COLO829 (cell line): ENCODE data around the gene KLC1.
"Not testable (repeated sequence)": the region's sequence is repeated elsewhere in the genome, so short reads cannot be mapped to it uniquely, and the experiment has no call there.

Experiments
- DNase-seq: peaks from one replicate; pipeline ENCODE4 v3.0.0; 2012; ENCODE audit warnings: low spot score

Gene KLC1

DNA sequence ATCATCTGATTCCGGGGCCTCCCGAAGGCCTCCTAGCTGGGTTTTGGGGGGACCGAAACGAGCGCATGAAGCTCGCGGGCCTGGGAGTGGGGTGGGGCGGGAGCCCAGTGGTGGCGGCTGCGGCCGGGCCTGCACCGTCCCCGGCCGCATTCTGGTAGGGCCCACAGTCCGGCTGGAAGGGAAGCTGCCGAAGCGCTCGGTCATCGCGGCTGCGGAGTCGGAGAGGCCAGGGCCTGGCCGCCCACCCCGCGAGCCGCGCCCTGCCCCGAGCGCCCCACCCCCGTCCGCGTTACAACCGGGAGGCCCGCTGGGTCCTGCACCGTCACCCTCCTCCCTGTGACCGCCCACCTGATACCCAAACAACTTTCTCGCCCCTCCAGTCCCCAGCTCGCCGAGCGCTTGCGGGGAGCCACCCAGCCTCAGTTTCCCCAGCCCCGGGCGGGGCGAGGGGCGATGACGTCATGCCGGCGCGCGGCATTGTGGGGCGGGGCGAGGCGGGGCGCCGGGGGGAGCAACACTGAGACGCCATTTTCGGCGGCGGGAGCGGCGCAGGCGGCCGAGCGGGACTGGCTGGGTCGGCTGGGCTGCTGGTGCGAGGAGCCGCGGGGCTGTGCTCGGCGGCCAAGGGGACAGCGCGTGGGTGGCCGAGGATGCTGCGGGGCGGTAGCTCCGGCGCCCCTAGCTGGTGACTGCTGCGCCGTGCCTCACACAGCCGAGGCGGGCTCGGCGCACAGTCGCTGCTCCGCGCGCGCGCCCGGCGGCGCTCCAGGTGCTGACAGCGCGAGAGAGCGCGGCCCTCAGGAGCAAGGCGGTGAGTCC, at the start of gene KLC1:
TSS of gene KLC1 (plus strand) at position 528 of the 819 bp plus-strand sequence. CDS start 25,354 bp downstream, outside the sequence.
- DNase-seq, result peak; percentile 64

DNA sequence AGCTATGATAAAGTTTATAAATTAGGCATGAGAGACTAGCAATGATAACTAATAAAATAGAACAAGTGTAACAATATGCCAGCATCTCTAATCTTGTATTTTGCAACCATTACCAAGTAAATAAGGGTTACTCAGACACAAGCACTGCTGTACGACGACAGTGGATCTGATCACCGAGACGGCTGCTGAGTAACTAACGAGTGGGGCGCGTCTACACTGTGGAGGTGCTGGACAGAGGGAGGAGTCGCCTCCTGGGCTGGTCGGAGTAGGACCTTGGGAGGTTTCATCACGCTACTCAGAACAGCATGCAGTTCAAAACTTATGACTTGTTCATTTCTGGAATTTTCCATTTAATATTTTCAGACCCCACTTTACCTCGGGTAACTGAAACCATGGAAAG, 47.8 kb upstream of the KLC1 start:
- no peak for DNase-seq

DNA sequence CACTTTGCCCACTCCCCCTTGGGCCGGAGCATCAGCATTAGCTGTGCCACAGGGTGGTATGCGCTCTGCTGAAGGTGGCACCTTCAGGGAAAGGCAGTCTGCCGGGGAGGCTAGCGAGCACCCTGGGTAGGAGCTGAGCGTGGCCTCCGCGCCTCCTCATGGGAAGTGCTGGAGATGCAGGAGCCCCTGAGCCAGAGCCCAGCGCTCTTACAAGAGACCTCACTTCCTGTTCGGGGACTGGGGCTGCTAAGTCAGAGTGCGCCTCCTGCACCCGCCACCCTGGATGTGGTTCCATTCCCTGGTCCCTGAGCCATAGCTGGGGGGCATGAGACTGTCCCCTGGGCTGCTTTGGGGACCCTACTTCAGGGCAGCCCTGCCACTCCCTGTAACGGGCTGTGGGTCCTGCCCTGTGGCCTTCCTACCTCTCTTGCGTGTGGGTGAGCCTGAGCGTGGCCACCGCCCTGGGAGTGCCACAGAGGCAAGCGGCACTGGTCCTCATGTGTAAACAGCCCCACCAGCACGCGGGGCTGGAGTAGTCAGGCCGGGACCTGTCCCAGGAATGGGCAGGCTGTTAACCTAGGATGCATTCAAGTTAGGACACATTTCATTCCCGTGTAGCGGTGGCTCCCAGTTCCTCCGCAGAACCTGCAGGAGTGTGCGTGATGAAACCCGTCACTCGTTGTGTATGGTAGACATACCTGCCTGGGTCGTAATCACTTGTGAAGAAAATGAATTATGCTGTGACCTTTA, 46.9 kb upstream of the KLC1 start:
- DNase-seq, result no peak

DNA sequence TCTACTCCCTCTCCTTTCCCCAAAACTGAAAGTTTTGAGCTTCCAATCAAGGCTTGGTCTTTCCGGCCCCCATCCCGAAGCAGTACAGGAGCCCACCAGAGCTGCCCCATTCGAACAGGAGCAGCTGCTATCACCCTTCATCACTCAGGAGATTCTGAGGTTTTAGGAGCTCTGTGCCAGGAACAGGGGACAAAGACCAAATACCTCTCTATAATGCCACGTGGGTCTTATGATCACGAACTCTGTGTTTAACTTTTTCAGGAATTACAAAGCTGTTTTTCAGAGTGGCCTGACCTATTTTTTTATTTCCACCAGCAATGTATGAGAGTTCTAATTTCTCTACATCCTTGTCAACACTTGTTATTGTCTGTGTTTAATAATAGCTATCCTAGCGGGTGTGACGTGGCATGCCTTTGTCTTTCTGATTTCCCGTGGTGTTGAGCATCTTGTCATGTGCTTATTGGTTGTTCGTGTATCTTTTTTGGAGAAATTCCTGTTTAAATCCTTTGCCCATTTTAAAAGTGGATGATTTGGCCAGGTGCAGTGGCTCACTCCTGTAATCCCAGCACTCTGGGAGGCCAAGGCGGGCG, 44.6 kb upstream of the KLC1 start:
- DNase-seq, result no peak

DNA sequence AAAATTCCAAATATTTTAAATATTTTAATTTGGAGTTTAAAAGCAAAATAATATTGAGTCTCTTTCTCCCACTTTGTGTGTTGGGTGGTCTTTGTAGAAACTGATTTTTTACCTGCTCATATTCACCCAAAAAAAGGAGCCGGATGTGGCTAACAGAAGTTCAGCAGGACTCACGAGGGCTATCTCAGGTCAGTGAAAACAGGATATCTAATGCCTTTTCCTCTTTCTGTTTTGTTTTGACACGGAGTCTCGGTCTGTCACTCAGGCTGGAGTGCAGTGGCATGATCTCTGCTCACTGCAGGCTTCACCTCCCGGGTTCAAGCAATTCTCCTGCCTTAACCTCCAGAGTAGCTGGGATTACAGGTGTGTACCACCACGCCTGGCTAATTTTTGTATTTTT, 35.4 kb upstream of the KLC1 start:
- DNase-seq, result no peak

DNA sequence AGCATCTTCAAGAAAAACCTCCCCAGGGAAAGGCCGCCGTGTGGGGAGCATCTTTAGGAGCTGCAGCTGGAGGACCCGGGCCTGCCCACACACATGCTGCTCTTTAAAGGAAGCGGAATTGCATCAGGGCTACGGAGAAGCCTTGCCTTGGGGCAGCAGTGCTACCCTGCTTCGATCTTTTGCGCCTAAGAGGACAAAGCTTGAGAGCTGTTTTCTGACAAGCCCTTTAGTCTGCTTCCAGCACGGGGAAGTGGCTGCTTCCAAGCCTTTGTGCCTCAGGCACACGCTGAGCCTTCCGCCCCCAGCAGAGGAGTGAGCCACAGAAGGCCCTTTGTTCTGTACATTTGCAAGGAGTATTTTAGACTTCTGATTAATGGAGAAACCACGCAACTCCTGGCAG, 34.7 kb upstream of the KLC1 start:
- peak; percentile 93 for DNase-seq

DNA sequence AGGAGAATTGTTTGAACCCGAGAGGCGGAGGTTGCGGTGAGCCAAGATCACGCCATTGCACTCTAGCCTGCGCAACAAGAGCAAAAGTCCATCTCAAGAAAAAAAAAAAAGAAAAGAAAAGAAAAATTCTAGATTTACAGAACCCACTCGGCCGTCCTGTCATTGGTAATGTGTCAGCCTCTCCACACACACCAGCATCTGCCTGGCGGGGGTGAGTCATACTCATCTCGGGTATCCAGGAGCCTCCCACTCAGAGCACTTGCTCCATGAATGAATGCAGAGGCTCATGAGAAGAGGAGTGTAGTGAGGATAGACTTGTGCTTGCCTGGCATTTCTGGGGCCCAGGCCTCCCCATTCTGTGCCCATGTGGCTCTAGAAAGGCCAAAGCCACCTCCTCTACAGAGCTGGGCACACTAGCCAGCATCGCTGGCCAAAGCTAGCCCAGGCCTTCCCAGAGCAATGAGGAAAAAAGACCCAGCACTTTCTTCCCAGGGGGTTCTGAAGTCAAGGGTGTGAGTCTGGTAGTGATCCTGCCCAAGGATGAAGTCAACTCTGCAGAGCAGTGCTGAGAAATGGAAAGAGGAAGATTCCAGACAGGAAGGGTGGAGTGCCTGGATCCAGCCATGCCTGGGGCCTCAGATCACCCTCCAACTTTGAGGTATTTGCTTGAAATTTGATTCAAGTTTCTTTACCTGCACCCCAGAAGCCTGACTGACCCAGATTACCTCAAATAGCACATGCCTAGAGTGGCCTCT, 31.2 kb upstream of the KLC1 start:
- peak; percentile 93 for DNase-seq

DNA sequence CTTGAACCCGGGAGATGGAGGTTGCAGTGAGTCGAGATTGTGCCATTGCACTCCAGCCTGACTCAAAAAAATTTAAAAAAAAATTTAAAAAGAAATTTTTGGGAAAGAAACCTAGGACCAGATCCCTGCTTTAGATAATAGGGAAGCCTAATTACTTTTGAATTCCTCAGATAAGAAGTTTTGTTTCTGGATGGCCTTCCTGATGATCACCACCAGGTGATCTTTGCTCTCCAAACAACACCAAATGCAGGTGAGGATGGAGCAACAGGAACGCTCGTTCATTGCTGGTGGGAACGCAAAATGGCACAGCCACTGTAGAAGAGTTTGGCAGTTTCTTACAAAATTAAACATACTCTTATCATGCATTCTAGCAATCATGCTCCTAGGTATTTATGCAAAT, 28.5 kb upstream of the KLC1 start:
- DNase-seq, result no peak

DNA sequence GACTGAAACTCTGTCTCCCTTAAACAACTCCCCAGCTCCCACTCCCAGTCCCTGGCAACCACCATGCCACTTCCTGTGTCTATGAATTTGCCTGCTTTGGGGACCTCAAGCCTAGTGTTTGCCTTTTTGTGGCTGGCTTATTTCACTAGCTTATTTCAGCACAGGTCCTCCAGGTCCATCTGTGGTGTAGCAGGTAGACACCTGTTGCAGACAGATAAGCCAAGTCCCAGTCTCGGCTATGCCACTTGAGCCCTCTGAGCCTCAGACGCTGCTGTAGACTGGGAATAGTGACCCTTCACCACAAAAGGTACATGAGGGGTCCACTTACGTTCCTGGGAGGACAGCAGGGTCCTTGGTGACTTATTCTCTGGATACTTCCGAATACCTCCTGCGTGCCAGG, 24.4 kb upstream of the KLC1 start:
- no peak for DNase-seq

DNA sequence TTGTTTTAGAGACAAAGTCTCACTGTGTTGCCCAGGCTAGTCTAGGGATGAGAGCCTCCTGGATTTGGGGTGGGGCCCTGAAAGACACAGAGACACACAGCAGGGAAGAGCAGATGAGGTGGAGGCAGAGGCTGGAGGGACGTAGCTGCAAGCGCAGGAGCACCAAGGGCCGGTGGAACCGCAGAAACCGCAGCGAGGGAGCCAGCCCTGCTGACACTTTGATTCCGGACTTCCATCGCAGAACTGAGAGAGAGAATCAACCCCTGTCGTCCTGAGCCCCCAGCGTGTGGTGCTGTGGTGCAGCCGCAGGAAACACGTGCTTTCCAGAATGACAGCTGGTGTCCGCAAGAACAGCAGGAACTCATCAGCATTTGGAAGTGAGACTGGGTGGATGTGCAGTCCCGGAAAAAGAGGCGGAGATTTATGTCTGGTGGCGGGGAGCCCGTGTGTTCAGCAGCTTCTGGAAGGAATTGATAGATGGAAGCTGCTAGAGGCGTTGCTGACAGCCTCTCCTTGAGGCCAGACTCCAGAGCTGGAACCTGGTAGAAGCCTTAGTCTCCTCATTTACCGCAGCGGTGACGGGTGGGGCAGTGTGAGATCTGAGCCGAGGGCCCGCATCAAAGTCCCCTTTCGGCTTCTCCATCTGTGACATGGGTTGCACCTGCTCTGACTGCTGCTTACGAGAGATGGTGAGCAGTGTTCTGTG, 21.9 kb upstream of the KLC1 start:
- DNase-seq, result peak; percentile 57

DNA sequence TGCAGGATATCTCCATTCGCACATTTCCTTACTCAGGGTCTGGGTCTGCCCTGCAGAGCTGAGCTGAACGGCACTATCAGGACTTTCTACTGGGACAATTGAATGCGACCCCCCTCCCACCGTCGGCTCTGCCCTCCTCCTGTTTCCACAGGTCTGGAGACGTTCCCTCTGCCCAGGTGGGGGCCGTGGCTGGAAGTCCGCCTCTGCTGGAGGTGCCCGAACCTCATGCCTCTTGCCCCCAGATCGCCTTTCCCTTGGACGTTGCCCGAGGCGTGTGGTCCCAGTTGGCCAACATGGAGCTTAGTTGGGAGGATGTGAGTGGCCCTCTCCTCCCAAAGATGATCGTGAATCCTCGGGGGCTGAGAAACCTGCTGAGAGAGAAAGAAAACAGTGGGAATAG, 21.2 kb upstream of the KLC1 start:
- no peak for DNase-seq

DNA sequence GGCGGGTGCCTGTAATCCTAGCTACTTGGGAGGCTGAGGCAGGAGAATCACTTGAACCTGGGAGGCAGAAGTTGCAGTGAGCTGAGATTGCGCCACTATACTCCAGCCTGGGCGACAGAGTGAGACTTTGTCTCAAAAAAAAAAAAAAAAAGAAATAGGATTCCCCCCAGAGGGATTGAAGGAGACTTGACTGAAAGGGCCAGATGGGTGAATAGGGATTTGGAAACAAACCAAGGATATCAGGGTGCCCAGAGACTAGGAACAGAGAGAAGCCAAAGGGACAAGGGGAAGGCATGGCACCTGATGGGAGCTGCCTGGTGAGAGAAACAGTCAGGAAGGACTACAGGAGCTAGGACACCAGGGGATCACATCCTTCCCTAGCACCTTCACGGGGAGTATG, 19.9 kb upstream of the KLC1 start:
- DNase-seq, result not testable (repeated sequence)

DNA sequence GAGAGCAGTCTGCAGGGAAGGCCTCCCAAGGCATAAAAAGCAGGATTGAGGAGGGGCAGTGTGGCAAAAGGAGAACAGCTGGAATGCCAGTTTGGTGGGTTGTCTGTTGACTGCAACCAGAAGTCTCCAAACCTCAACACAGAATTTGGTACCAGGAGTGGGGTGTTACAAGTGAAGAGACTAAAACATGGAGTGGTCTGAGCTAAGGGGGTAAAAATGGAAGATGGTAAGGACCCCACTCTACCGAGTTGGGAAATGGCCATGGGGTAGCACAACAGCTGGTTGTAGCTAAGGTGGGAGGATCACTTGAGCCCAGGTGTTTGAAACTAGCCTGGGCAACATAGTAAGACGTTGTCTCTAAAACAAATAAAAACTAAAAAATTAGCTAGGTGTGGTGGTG, 17.8 kb upstream of the KLC1 start:
- DNase-seq, result no peak

DNA sequence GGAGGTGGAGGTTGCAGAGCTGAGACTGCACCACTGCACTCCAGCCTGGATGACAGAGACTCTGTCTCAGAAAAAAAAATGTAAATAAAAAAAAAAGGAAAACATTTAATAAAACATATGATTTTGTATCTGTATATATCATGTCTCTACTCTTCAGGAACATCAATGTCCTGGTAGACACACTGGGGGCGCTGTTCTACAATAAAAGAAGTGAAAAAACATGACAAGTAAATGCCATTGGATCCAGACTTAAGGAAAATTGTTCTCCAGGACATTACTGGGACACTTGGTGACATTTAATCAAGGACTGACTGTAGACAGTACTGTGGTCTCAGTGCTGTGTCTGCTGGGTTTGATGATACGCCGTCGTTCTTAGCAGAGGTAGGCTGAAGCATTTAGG, 15.5 kb upstream of the KLC1 start:
- no peak for DNase-seq

DNA sequence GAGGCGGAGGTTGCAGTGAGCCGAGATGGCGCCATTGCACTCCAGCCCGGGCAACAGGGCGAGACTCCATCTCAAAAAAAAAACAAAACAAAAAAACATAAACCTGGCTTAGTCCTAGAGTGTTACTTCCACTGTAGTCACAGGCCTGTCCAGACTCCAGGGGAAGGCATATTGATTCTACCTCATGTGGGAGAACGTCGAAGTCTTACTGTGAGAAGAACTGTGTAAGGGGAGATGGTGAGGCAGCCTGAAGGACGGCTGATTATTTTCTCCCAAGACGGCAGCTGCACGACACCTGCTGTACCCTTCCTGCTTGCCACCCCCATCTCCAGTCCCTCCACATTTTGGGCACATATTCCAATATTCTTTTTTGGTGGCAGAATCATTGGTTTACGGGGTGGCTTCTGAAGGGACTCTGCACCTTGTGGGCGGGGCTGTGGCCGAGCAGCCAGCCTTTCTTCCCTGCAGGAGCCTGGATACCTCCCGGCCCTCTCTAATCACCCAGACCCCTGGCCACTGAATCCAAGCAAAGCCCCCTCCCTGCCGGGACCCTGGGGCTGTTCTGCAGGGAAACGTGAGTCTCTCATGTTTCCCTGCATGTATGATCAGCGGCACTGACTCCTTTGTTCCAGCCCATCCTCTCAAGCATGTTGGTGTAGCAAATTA, 12.2 kb upstream of the KLC1 start:
- no peak for DNase-seq

DNA sequence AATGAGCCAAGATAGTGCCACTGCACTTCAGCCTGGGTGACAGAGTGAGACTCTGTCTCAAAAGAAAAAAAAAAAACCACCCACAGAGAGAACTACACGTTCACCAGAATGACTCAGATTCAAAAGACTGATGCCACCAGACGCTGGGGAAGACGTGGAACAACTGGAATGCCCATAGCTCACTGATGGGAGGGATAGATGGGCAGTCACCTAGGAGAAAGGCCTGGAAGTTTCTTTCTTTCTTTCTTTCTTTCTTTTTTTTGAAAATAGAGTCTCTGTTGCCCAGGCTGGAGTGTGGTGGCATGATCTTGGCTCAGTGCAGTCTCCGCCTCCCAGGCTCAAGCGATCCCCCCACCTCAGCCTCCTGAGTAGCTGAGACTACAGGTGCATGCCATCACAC, 10.0 kb upstream of the KLC1 start:
- DNase-seq, result no peak

DNA sequence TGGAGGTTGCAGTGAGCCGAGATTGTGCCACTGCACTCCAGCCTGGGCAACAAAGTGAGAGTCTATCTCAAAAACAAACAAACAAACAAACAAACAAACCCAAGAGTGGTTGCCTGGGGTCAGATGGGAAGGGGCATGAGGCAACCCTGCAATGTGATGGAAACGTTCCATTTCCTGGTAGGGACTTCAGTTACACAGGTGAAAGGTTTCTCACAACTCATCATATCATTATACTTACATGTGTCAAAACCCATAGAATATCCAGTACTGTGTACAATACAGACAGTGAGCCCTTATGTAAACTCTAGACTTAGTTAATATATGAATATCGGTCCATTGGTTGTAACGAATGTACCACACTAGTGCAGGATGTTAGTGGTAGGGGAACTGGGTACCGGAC, 7.2 kb upstream of the KLC1 start:
- no peak for DNase-seq

DNA sequence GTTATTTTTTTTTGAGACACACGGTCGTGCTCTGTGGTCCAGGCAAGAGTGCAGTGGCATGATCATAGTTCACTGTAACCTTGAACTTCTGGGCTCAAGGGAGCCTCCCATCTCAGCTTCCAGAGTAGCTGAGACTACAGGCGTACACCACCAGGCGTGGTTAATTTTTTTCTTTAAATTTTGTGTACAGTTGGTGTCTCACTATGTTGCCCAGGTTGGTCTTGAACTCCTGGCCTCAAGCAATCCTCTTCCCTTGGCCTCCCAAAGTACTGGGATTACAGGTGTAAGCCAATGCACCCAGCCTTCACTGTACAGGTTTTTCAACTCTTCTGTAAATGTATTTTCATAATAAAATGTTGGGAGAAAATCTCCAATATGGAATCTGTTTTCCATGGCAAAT, 5.7 kb upstream of the KLC1 start:
- DNase-seq, result no peak

DNA sequence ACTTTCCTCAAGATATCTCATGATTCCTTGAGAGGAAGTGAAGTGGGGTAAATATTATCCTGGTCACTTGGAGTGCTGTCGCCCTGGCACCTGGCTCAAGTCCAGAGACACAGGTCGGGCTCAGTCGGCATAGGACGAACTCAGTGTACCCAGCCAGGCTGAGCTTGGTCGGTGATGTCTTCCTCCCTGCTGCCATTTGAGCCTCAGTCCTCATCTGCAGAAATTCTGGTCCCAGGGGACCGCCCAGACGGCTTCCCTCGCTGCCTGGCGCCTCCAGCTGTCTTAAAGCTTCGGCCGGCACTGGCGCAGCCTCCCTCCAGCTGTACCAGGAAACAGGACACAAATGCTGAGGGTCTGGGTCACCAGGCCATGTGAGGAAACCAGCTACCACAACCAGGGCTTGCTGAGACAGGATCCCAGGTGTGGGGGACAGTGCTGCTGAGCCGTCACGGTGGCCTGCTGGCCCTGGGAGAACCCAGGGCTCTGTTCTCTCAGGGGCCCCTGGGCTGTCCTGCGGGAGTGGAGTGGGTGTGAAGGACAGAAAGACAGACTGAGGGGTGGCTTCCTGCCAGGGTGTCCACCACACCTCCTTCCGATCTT, 5.0 kb upstream of the KLC1 start:
- no peak for DNase-seq

DNA sequence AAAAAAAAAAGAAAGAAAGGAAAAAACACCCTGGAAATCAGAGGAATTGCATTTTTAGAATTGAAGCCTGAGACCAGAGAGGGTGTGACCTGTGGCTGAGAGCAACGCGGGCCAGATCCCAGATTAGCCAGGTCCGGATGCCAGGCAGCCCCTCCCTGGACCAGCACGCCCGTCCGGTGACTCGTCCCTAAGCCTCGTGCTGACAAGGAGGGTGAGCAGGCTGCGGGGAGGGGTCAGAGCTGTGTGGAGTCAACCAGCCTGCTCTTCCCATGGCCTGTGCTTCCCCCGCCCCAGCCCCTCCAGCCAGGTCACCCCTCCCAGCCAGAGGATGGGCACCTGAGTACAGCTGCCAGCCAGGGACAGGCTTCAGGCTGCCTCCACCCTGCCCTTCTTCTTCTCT, 4.2 kb upstream of the KLC1 start:
- no peak for DNase-seq
